ENCODE data around the gene PLA2G2E. TPM values are rescaled to one million over a fixed set of nuclear protein-coding genes. Genes with fewer than 3 reads are reported as not detected.

Gene PLA2G2E
- polyA plus RNA-seq, 1 donor = not detected

GRCh38 chr1:19909971-19910370 is 13.4 kb downstream of the PLA2G2E start:
- Histone ChIP-seq H3K4me3 (ENCODE audit: low read length) (no peak overlapping the region), H3K27me3 (ENCODE audit: control insufficient read depth, insufficient read depth, low read length) (no peaks in the 10 kb centered on the region), H3K4me1 (ENCODE audit: control insufficient read depth, insufficient read depth, low read length) (no peaks in the 10 kb centered on the region), H3K27ac (ENCODE audit: low read length) (no peak overlapping the region), H3K9me3 (ENCODE audit: control insufficient read depth, low read depth, low read length) (no peaks in the 10 kb centered on the region), H3K36me3 (ENCODE audit: control insufficient read depth, insufficient read depth, low read length) (peaks cover 86% of the 10 kb centered on the region)
- WGBS (ENCODE audit: insufficient coverage, low lambda C conversion rate) = 86% methylated on average over 1 of the region's 3 CpGs
- DNase-seq = no peak

GRCh38 chr1:19909392-19909791 is 14.0 kb downstream of the PLA2G2E start:
- DNase-seq = no peak
- Histone ChIP-seq H3K27me3 (ENCODE audit: control insufficient read depth, insufficient read depth, low read length) (no peaks in the 10 kb centered on the region), H3K36me3 (ENCODE audit: control insufficient read depth, insufficient read depth, low read length) (peaks cover 86% of the 10 kb centered on the region), H3K9me3 (ENCODE audit: control insufficient read depth, low read depth, low read length) (no peaks in the 10 kb centered on the region), H3K4me1 (ENCODE audit: control insufficient read depth, insufficient read depth, low read length) (no peaks in the 10 kb centered on the region), H3K4me3 (ENCODE audit: low read length) (no peak overlapping the region), H3K27ac (ENCODE audit: low read length) (no peak overlapping the region)
- WGBS (ENCODE audit: insufficient coverage, low lambda C conversion rate) = no CpG with 5 or more reads among the region's 5 CpGs

DNA sequence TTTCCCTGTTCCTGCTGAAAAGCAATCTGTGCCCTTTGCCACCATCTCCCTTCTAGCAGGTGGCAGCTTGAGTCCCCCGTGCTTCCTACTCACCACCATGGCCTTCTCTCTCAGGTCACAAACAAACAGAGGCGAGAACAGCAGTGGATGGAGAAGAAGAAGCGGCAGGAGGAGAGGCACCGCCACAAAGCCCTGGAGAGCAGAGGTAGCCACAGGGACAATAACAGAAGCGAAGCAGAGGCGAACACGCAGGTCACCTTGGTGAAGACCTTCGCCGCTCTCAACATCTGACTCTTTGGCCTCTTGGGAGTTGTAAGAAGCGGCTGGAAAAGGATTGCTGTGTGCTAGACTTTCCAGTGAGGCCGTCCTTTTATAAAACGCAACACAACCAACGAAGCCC is 16.0 kb downstream of the PLA2G2E start:
- no peak for DNase-seq
- Histone ChIP-seq H3K27me3 (ENCODE audit: control insufficient read depth, insufficient read depth, low read length) (no peaks in the 10 kb centered on the region), H3K4me1 (ENCODE audit: control insufficient read depth, insufficient read depth, low read length) (no peaks in the 10 kb centered on the region), H3K9me3 (ENCODE audit: control insufficient read depth, low read depth, low read length) (no peaks in the 10 kb centered on the region), H3K4me3 (ENCODE audit: low read length) (no peak overlapping the region), H3K36me3 (ENCODE audit: control insufficient read depth, insufficient read depth, low read length) (peaks cover 81% of the 10 kb centered on the region), H3K27ac (ENCODE audit: low read length) (no peak overlapping the region)
- 100% methylated on average over 2 of the region's 13 CpGs for WGBS (ENCODE audit: insufficient coverage, low lambda C conversion rate)

DNA sequence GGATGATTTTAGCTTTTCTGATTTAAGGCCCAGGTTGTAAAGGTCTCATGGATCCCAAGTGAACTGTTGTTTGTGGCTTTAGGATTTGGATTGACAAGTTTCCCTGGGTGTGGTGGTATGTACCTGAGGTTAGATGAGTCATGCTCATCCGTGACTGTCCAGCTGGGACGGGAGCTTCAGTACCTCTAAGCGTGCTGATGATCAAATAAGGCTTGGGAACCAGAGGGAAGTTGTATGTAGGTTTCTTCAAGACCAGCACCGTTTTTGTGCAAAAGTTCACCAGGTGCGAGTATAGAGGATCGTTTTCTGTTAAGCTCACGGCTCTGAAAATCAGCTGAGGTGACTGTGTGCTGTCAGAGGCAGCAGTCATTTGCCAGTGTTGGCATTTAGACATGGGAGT is 19.8 kb downstream of the PLA2G2E start:
- H3K36me3 ChIP-seq (ENCODE audit: control insufficient read depth, insufficient read depth, low read length) = peaks cover 63% of the 10 kb centered on the region
- WGBS (ENCODE audit: insufficient coverage, low lambda C conversion rate) = 83% methylated on average over 3 of the region's 7 CpGs
- H3K4me3 ChIP-seq (ENCODE audit: low read length) = no peak overlapping the region
- H3K27ac ChIP-seq (ENCODE audit: low read length) = no peak overlapping the region
- no peaks in the 10 kb centered on the region for H3K4me1 ChIP-seq (ENCODE audit: control insufficient read depth, insufficient read depth, low read length)
- H3K9me3 ChIP-seq (ENCODE audit: control insufficient read depth, low read depth, low read length) = no peaks in the 10 kb centered on the region
- no peaks in the 10 kb centered on the region for H3K27me3 ChIP-seq (ENCODE audit: control insufficient read depth, insufficient read depth, low read length)
- no peak for DNase-seq

- H3K4me3 ChIP-seq (ENCODE audit: low read length) = no peak overlapping the region
- WGBS (ENCODE audit: insufficient coverage, low lambda C conversion rate) = 100% methylated on average over 1 of the region's 1 CpG
- no peak for DNase-seq
- no peaks in the 10 kb centered on the region for H3K9me3 ChIP-seq (ENCODE audit: control insufficient read depth, low read depth, low read length)
- no peak overlapping the region for H3K27ac ChIP-seq (ENCODE audit: low read length)
- no peaks in the 10 kb centered on the region for H3K27me3 ChIP-seq (ENCODE audit: control insufficient read depth, insufficient read depth, low read length)
- no peaks in the 10 kb centered on the region for H3K4me1 ChIP-seq (ENCODE audit: control insufficient read depth, insufficient read depth, low read length)
- H3K36me3 ChIP-seq (ENCODE audit: control insufficient read depth, insufficient read depth, low read length) = peaks cover 51% of the 10 kb centered on the region
Observed at GRCh38 chr1:19901653-19902052, 21.8 kb downstream of the PLA2G2E start.

GRCh38 chr1:19894218-19894617 is 29.2 kb downstream of the PLA2G2E start:
- Histone ChIP-seq H3K36me3 (ENCODE audit: control insufficient read depth, insufficient read depth, low read length) (peaks cover 54% of the 10 kb centered on the region), H3K4me3 (ENCODE audit: low read length) (no peak overlapping the region), H3K4me1 (ENCODE audit: control insufficient read depth, insufficient read depth, low read length) (no peaks in the 10 kb centered on the region), H3K9me3 (ENCODE audit: control insufficient read depth, low read depth, low read length) (no peaks in the 10 kb centered on the region), H3K27ac (ENCODE audit: low read length) (no peak overlapping the region), H3K27me3 (ENCODE audit: control insufficient read depth, insufficient read depth, low read length) (no peaks in the 10 kb centered on the region)
- DNase-seq = no peak
- 94% methylated on average over 2 of the region's 5 CpGs for WGBS (ENCODE audit: insufficient coverage, low lambda C conversion rate)

- DNase-seq = no peak
- Histone ChIP-seq H3K27ac (ENCODE audit: low read length) (no peak overlapping the region), H3K4me1 (ENCODE audit: control insufficient read depth, insufficient read depth, low read length) (no peaks in the 10 kb centered on the region), H3K4me3 (ENCODE audit: low read length) (no peak overlapping the region), H3K27me3 (ENCODE audit: control insufficient read depth, insufficient read depth, low read length) (no peaks in the 10 kb centered on the region), H3K36me3 (ENCODE audit: control insufficient read depth, insufficient read depth, low read length) (peaks cover 49% of the 10 kb centered on the region), H3K9me3 (ENCODE audit: control insufficient read depth, low read depth, low read length) (no peaks in the 10 kb centered on the region)
- no CpG with 5 or more reads among the region's 3 CpGs for WGBS (ENCODE audit: insufficient coverage, low lambda C conversion rate)
Observed at GRCh38 chr1:19893687-19894086, 29.7 kb downstream of the PLA2G2E start.

DNA sequence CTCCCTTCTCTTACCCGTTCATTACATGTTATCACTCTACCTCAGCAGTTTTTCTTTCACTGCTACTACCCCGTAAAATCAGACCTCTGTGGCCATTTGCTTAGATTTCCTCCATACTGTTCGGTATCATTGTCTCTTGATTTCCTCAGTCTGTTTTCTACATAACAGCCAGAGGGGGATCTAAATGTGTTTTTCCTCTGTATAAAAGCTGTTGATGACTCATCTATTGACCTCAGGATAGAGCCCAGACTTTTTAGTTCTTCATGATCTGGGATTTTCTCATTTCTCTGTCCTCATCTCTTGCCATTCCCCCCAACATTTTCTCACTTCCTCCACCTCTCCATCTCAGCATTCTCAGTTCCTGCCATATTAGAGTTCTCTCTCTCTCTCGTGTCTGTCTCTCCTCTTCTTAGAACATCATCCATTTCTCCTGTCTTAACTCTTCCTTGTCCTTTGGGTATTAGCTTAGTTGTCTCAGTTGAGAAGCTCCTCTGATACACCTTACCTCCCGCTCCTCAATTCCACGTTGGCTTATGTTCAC is 30.7 kb downstream of the PLA2G2E start:
- Histone ChIP-seq H3K27ac (ENCODE audit: low read length) (no peak overlapping the region), H3K27me3 (ENCODE audit: control insufficient read depth, insufficient read depth, low read length) (no peaks in the 10 kb centered on the region), H3K4me3 (ENCODE audit: low read length) (no peak overlapping the region), H3K36me3 (ENCODE audit: control insufficient read depth, insufficient read depth, low read length) (peaks cover 50% of the 10 kb centered on the region), H3K4me1 (ENCODE audit: control insufficient read depth, insufficient read depth, low read length) (no peaks in the 10 kb centered on the region), H3K9me3 (ENCODE audit: control insufficient read depth, low read depth, low read length) (no peaks in the 10 kb centered on the region)
- 95% methylated on average over 3 of the region's 6 CpGs for WGBS (ENCODE audit: insufficient coverage, low lambda C conversion rate)
- no peak for DNase-seq

DNA sequence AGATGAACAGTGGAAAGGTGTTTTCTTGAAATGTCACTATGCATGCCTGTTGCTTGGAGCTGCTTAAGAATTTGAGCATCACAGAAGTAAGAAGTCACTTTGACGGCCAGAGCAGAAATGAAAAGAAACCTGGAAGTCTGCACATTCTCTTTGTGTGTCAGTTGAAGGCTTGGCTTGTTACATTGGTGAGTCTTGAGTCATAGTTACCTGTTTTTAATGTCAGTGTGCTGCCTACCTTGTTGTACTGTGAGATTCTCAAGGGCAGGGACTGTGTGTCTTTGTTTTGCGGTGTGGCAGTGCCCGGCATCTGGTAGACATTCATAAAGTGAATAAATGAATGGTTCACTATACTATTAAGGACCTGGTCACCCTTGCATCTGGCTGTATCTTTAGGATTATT is 31.3 kb downstream of the PLA2G2E start:
- no peak overlapping the region for H3K4me3 ChIP-seq (ENCODE audit: low read length)
- no peaks in the 10 kb centered on the region for H3K4me1 ChIP-seq (ENCODE audit: control insufficient read depth, insufficient read depth, low read length)
- H3K27me3 ChIP-seq (ENCODE audit: control insufficient read depth, insufficient read depth, low read length) = no peaks in the 10 kb centered on the region
- WGBS (ENCODE audit: insufficient coverage, low lambda C conversion rate) = no CpG with 5 or more reads among the region's 3 CpGs
- H3K27ac ChIP-seq (ENCODE audit: low read length) = no peak overlapping the region
- DNase-seq = no peak
- H3K36me3 ChIP-seq (ENCODE audit: control insufficient read depth, insufficient read depth, low read length) = peaks cover 49% of the 10 kb centered on the region
- no peaks in the 10 kb centered on the region for H3K9me3 ChIP-seq (ENCODE audit: control insufficient read depth, low read depth, low read length)

DNA sequence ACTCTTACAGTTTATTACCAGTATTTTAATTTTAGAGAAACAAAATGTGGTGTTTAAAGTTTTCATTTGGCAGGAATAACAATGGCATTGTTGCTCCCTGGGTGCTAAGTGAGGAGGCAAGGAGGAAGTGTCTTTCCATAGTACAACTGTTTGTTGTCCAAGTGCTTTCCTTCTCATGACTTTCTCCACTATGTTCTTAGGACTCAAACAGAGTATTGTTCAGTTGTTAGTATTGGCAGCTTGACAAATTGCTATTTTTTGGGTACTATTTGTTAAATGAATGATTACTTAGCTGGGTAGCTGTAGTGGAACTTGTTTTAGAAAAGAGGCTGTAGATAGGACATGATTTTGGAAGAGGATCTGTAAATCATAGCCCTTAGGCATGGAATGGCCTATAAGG is 33.8 kb downstream of the PLA2G2E start:
- Histone ChIP-seq H3K4me3 (ENCODE audit: low read length) (no peak overlapping the region), H3K36me3 (ENCODE audit: control insufficient read depth, insufficient read depth, low read length) (peaks cover 42% of the 10 kb centered on the region), H3K4me1 (ENCODE audit: control insufficient read depth, insufficient read depth, low read length) (no peaks in the 10 kb centered on the region), H3K27ac (ENCODE audit: low read length) (no peak overlapping the region), H3K9me3 (ENCODE audit: control insufficient read depth, low read depth, low read length) (no peaks in the 10 kb centered on the region), H3K27me3 (ENCODE audit: control insufficient read depth, insufficient read depth, low read length) (no peaks in the 10 kb centered on the region)
- DNase-seq = no peak

- H3K4me1 ChIP-seq (ENCODE audit: control insufficient read depth, insufficient read depth, low read length) = peaks cover 2% of the 10 kb centered on the region
Observed at GRCh38 chr1:19888112-19888511, 35.3 kb downstream of the PLA2G2E start.

More at GRCh38 chr1:19888112-19888511, 35.3 kb downstream of the PLA2G2E start:
- Histone ChIP-seq H3K36me3 (ENCODE audit: control insufficient read depth, insufficient read depth, low read length) (peaks cover 29% of the 10 kb centered on the region), H3K27me3 (ENCODE audit: control insufficient read depth, insufficient read depth, low read length) (no peaks in the 10 kb centered on the region), H3K4me3 (ENCODE audit: low read length) (no peak overlapping the region), H3K9me3 (ENCODE audit: control insufficient read depth, low read depth, low read length) (no peaks in the 10 kb centered on the region), H3K27ac (ENCODE audit: low read length) (no peak overlapping the region)
- no peak for DNase-seq
- no CpG with 5 or more reads among the region's 1 CpG for WGBS (ENCODE audit: insufficient coverage, low lambda C conversion rate)
